ENCODE data around the gene S100Z. TPM values are rescaled to one million over a fixed set of nuclear protein-coding genes. Genes with fewer than 3 reads are reported as not detected.

S100Z gene
- total and polyA plus RNA-seq, 2 of the 8 experiments (the other 6 are each of a cell fraction or from before 2014, with no cell fraction given) = 0.30 TPM; not detected in 1

DNA sequence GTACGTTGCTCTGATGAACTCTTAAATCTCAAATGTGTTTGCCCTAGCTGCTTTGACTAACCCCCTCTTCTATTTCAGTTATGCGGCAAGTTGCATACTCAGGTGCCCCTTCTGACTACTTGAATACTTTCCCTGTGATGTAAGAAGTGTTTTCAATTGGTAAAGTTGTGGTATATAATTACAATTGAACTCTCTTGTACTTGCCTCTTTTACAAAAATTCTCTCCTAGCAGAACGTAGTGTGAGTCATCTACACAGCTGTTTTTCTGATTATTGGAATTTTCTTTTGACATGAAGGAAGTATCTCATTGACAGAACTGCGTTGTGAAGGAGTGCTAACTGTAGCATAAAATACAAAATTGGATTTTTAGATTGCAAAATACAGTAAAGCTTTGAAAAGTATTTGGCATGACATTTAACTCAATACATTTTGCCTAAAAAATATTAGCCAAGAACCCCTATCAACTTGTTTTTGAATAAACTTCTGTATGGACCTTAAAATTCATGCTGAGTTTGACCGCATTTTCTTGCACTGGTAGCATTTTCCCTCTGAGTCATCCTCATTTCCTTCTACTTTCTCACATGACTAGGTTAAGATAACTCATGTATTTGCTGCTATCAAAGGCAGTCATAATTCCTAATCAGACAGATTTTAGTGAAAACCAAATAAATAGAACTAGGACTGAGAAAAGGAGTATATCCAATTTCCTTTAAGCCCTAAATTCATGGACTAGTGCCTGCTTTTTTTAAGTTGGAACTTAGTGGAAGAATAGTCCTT lies 109.4 kb downstream of the S100Z start:
- no peak for DNase-seq (ENCODE audit: low read depth in 1 of 2, low spot score in 2 of 2)
- H3K36me3 ChIP-seq (ENCODE audit: control insufficient read depth in 2 of 4, insufficient read depth in 4 of 4, low read length in 3 of 4) = no peaks in the 10 kb centered on the region
- peaks cover 0 to 6% (median 2%) of the 10 kb centered on the region in 4 experiments; a peak in 4 of 7 replicates for H3K4me1 ChIP-seq (replicated peaks in 1 of 4; ENCODE audit: control insufficient read depth in 3 of 4, insufficient read depth in 4 of 4, low read length in 3 of 4)
- no peak overlapping the region for H3K4me2 ChIP-seq (ENCODE audit: insufficient read depth in 1 of 2, low read depth in 2 of 2, low read length in 2 of 2)
- CTCF ChIA-PET (ENCODE audit: partially characterized antibody) = interaction anchor here (0.6 to 1.0 kb wide), 2 partner anchors 23 to 63 kb away, joined by 3 read pairs; no protein-coding TSS in a partner anchor
- no peak overlapping the region for H4K91ac ChIP-seq (replicated peaks; ENCODE audit: insufficient read length, low read length)
- no peak overlapping the region for H3K4ac ChIP-seq (replicated peaks; ENCODE audit: insufficient read length, low read depth, low read length)
- H4K20me1 ChIP-seq (replicated peaks in 1 of 2; ENCODE audit: control insufficient read depth in 1 of 2, insufficient read depth in 2 of 2, low read length in 2 of 2) = no peaks in the 10 kb centered on the region
- 77% methylated on average over 5 of the region's 5 CpGs; no CpG with 5 or more reads in 1 of the 2 experiments for WGBS, 2 experiments (ENCODE audit: extremely low coverage in 1 of 2, insufficient coverage in 1 of 2, insufficient read length in 1 of 2, insufficient replicate concordance in 2 of 2, low coverage in 1 of 2, low lambda C conversion rate in 2 of 2, missing lambda C conversion rate in 1 of 2)
- H2BK15ac ChIP-seq (ENCODE audit: low read length) = no peak overlapping the region
- H3K9ac ChIP-seq (replicated peaks in 1 of 4; ENCODE audit: extremely low read depth in 1 of 4, low read depth in 3 of 4, low read length in 3 of 4) = no peak overlapping the region
- H3K79me1 ChIP-seq (ENCODE audit: low read depth, low read length) = no peaks in the 10 kb centered on the region
- H3K23me2 ChIP-seq (ENCODE audit: low read depth, low read length) = peaks cover 4% of the 10 kb centered on the region; the same call in 1 of the 2 replicates
- H2BK12ac ChIP-seq (ENCODE audit: low read depth, low read length) = no peak overlapping the region
- H3K56ac ChIP-seq (replicated peaks; ENCODE audit: insufficient read length, low read depth, low read length) = no peak overlapping the region
- H2AK5ac ChIP-seq (ENCODE audit: low read depth, low read length) = no peak overlapping the region
- no peak overlapping the region for H3K4me3 ChIP-seq (ENCODE audit: extremely low read depth in 1 of 4, insufficient read depth in 2 of 4, low read depth in 3 of 4, low read length in 4 of 4)
- TF ChIP-seq EZH2 (IDR thresholded peaks at IDR 0.05; ENCODE audit: low read depth, low read length, severe bottlenecking) (no peak), EGR1 (IDR thresholded peaks at IDR 0.05; ENCODE audit: borderline replicate concordance, low read depth, low read length) (no peak), CHD2 (IDR thresholded peaks at IDR 0.05; ENCODE audit: low read length) (no peak)
- H3K9me3 ChIP-seq (ENCODE audit: insufficient read depth in 2 of 2, low read depth in 1 of 2, low read length in 1 of 2) = no peaks in the 10 kb centered on the region
- POLR2A ChIA-PET (ENCODE audit: partially characterized antibody) = no interaction called here
- no peaks in the 10 kb centered on the region for H3K79me2 ChIP-seq (ENCODE audit: control insufficient read depth in 1 of 2, insufficient read depth in 2 of 2, low read length in 2 of 2)
- H3K27me3 ChIP-seq (replicated peaks in 1 of 4; ENCODE audit: control insufficient read depth in 3 of 4, extremely low read depth in 1 of 4, insufficient read depth in 3 of 4, low read length in 3 of 4) = peaks cover 7 to 16% (median 14%) of the 10 kb centered on the region in 4 experiments
- no peak for FAIRE-seq
- H4K5ac ChIP-seq (ENCODE audit: insufficient read length, low read depth, low read length) = no peak overlapping the region
- no peak overlapping the region for H3K27ac ChIP-seq (ENCODE audit: low read depth, low read length)
- H3K23ac ChIP-seq (ENCODE audit: insufficient read length) = no peak overlapping the region
- no peak overlapping the region for H3K14ac ChIP-seq (ENCODE audit: insufficient read length)
- no peak overlapping the region for H2AFZ ChIP-seq (ENCODE audit: low read length)
- no peak overlapping the region for H2BK5ac ChIP-seq (ENCODE audit: low read depth, low read length)
- no peak overlapping the region for H2BK20ac ChIP-seq (ENCODE audit: low read length)
- no peak overlapping the region for H4K8ac ChIP-seq (ENCODE audit: extremely low read depth, insufficient read depth, low read length)
- no peak overlapping the region for H2BK120ac ChIP-seq (replicated peaks; ENCODE audit: low read depth, low read length)
- H3K18ac ChIP-seq (ENCODE audit: extremely low read depth, low read length) = no peak overlapping the region
